HG03457 (cell line): ENCODE measurements around the gene MINDY4.

Source experiments
- ATAC-seq: cut with Tn5 transposase; IDR thresholded peaks from one replicate; pipeline ENCODE4 v1.9.1; 2021; ENCODE audit warnings: moderate number of reproducible peaks; ENCODE audit not compliant: unreplicated experiment

Gene MINDY4

DNA sequence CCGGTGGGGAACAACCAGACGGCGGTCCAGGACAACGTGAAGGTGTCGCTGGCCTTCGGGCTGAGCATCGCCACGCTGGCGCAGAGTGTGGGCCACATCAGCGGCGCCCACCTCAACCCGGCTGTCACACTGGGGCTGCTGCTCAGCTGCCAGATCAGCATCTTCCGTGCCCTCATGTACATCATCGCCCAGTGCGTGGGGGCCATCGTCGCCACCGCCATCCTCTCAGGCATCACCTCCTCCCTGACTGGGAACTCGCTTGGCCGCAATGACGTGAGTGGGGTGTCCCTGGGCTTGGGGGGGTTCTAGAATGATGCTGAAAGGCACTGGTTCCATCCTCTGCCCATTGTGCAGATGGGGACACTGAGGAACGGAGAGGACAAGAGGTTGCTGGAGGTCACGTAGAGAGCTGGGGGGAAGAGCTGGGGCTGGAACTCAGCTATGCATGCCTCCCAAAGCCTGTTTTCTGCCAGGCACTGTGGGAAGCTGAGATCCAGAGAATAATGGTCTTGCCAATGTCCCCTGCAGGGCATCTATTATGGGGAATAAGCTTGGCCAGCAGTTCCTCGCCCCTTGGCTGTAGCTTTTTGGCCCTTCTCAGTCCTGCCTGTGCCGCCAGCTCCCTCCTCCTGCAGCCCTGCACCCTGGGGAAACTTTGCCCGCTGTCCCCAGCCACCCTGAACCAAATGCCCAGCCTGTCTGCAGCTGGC is 141.0 kb downstream of the MINDY4 start:
- no peak for ATAC-seq

DNA sequence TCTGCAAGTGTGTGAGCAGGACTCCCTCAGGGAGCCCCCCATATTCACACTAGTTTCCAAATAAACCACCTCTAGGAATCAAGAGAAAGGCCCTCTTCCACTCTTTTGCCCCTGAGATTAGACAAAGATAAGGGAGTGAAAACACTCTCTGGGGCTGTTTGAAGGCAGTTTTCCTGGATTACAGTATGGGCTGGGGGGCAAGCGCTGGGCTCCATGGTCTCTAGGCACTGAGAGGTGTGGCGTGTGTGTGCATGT is 141.4 kb downstream of the MINDY4 start:
- no peak for ATAC-seq

DNA sequence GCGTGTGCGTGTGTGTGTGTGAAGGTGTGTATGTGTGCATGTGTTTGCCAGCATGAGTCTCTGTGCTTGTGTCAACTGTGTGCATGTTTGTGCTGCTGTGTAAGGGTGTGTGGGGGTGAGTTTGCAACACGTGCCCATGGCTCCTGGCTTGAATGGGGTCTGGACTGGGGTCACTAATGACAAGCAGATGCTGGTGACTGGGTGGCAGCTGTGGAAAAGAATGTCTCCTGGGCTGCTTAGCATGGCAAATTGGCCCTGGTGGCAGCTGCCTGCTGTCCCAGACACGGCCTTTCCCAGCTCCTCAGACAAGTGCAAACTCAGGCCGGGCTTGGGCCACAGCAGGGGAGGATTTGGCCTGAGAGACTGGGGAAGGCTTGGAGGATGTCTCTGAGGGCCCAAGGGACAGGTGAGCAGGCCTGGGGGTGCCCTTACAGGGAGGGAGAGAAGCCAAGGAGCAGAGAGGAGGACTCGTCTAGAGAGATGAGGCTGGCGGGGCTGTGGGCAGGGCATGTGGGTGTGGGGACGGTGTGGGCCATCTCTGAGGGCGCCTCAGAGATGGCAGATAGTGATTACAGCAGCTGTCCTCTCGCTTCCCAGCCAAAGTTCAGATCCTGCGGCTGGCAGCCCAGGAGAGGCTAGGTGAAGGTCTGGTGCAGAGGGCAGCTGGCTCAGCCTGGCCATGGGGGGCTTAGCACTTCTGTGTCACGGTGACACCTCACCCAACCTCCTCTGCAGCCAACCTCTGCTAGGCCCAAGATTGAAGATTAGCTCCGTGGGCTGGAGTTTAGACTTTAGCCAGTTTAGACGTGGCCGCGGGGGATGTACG is 142.0 kb downstream of the MINDY4 start:
- no peak for ATAC-seq

DNA sequence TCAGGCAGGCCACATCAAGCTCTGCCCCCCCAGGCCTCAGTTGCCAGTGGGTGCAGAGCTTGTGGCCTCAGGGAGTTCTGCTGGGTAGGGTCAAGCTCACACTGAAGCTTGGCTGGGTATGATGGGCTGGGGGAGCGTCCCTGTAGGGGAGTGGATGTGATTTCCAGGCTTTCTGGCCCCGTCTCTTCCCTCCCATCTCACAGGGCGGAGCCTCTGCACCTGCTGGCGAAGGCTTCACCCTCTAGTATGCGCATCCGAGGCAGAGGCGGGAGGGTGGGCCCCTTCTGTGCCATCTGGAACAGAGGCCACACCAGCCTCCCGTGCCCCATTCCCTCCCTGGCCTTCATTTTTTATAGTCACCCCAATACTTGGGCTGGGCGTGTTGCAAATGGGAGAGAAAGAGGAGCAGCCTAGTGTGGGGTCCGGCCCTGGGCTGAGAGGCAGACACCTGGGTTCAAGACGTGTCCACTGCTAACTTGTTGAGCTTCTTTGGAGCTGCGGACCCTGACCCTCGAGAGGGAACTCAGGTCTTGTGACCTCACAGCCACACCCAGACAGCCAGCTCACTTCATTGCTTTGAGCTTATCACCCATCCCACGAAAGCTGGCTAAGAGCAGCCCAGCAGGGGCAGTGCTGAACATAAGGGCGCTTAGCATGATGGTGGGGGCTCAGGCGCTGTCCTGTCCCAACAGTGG is 142.8 kb downstream of the MINDY4 start:
- no peak for ATAC-seq

DNA sequence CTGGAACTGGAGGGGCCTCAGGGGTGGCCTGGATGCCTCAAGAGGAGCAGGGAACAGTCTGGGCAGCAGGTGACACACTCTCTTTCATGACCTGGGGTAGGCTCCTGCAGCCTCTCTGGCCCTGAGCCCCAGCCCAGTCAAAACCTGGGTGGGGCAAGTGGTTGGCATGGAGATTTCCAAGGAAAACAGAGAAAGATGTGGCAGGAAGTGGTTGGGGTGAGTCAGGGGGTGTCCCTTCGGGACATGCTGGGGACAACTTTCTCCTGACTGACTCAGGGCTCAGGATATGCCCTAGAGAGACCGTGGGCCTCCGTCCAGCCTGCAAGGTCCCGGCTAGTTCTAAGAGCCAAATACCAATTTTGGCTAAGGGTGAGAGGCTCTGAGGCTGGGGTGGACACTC is 143.4 kb downstream of the MINDY4 start:
- ATAC-seq: no peak

DNA sequence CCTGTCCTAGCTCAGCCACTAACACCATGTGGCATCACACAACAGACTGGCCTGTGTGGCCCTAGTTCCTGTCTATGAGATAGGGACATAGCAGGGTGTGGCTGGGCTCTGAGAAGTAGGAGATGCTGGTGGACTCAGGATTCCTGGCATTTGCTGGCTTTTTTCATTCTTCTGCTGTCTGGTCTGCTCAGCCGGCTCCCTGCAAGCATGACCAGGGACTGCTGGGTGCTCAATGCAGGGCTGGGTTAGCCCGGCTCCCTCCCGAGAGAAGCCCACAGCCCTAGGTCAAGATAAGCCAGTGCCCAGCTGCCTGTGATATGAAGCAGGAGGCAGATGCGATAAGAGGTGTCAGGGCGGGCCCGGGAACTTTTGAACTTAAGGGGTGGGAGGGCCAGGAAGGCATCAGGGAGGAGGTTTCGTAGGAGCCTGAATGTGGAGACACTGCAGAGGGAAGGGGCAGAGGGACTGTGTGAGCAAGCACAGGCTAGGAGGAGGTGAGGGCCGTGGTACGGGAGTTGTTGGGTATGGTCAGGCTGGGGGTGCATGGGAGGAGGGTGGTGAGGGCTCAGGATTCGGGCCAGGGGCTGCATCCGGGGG is 143.9 kb downstream of the MINDY4 start:
- ATAC-seq: no peak

DNA sequence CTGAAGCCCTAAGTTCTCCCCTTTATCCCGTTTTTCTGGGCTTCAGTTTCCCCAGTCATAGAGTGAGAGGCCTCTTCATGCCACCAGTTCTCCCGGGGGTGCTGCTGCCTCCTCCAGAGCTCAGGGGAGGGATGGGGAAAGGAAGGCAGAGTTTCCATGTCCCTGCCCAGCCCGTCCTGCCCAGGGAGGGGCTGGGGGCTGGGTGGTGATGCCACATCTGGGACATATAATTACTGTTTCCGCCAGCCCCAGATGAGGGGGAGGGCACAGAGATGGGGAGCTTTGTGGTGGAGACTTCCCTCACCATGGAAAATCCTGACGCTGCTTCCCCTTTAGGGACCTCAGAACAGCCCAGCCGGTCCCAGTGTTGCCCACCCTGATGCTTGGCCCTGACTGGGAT is 144.5 kb downstream of the MINDY4 start:
- no peak for ATAC-seq

DNA sequence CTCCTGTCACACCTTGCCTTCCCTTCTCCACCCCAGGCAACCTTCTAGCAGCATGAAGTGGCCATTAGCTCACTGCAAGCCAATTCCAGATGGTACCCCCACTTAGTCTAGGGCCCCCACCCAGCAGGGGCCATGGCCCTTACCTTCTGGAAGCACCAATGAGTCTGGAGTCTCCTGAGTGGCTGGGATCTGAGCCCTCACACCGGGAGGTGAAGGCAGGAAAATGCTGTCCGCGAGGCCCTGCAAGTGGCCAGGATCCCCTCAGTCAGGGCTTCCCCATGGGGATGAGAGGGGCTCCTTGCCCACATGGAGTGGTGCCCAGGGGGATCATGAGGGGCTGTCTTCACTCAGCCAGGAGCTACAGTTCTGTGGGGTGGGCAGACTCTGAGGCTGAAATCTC is 145.0 kb downstream of the MINDY4 start:
- ATAC-seq: no peak

DNA sequence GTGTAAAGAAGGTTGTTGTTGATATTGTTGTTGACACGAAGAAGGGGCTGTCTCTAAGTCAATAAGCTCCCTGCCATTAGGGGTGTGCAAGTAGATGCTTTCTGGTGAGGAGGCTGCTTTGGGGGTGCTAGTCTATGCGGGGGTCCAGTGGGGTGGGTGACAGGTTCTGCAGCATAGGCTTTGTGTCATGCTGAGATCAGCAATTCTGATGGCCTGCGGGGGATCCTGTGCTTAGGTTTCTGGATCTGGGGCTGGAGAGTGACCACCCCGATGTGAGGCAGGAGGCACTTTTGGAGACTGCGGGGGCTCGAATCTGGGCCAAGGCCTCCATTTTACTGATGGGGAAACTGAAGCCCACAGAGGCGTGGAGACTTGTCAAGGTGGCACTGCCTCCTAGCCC is 145.6 kb downstream of the MINDY4 start:
- no peak for ATAC-seq

DNA sequence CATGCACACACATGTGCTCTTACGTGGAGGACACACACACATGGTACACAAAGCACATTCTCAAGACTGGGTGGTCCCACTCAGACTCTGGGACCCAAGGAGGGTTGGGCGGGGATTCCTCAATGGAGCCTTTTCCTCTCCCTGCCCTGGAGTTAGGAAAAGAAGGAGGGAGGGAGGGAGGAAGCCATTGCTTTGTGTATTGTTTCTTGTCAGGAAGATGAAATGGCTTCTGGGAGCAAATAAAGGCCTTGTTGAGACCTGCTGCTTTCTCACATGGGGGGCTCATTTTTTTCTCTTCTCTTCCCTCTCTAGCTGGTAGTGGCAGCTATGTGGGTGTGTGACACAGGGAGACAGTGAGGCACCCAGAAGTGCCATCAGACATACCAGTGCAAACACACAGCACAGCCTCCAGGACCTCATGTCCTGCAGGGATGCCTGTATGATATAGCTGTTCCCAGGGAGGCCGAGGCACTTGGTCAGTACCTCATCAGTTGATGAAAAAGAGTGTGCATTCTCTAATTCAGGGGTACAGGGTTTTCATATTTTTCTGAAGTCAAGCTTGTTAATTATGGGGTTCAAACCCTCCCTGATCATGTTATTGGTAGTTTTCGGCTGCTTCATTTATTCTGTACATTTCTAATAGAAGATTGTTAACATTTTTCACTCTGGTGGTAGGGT is 146.1 kb downstream of the MINDY4 start:
- ATAC-seq: no peak

DNA sequence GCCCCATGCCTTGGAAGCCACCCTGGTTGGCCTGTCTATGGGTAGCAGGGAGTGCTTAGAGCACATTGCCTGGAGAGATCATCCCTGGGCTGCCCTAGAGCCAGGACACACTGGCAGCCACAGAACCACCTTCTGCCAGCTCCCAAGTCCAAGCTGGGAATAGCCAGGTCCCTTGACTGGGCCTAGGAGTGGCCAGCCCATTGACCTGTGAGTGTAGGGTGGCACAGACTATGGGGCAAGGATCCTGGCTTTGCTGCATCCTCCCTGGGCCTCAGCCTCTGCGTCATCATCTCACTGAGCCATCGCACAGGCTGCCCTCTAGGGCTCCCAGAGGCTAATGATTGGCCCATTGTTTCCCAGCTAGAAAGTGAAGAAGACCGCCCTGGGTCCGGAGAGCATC is 147.5 kb downstream of the MINDY4 start:
- no peak for ATAC-seq

DNA sequence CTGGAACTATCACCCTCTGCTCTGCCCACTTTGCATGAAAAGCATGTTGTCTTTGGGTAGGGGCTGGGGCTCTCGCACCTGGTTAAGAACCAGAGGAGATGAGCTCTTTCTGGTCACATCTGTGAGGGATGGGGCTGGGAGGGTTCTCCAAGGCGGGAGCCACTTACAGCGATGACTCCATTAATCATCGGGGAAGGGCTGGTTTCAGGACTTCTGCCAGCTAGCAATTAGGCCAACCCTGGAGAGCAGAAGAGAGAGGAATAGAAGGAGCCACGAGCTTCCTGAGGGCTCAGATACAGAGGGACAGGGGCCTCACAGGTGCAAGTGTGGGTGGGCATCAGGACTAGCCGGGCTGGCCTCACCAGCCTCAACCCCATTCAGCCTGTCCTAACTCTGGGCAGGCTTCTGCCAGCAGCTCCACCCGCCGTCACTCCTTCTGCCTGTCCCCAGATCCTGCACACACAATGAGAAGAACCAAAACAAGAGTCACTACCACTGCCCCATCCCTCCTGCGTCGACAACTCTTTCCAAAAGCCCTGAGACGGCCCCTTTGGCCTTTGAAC is 148.9 kb downstream of the MINDY4 start:
- no peak for ATAC-seq

DNA sequence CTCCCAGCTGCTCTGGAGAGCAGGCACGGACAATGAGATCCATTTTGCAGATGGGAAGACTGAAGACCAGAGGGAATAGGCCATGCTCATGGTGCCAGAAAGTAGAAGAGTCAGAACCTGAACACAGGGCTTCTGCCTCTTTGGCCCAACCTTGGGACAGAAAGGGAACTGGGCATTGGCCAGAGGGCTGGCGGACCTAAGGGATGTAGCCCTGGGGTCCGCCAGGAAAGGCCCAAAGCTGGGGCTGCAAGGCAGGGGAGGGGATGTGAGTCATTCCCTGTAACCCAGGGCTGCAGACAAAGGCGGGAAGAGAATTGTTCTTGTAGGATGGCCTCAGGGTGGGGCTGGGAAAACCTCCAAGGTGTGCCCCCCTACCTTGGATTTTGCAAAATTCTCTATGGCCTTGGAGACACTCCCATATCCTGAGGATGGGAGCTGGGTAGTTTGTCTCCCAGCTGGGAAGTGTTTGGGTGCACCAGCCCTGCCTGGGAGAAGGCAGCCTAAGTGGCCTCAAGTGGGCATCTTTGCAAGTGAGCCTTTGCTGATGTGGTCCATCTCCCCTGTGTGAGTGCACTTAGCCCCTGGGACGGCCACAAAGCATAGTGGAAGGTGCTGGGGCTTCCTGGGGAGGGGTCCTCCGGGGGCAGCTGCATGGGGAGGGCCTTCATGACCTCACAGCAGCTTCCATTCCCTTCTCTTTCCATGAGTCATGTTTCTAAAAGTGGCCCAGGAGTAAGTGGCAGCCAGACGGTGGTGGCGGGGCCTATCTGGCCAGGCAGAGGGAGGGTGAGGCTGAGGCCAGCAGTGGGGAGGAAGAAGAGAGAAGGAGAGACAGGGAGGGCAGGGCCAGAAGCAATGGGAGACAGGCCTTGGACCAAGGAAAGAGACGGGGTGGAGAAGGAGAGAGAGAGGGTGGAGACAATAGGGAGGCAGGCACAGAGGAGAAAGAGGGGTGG is 149.6 kb downstream of the MINDY4 start:
- no peak for ATAC-seq

DNA sequence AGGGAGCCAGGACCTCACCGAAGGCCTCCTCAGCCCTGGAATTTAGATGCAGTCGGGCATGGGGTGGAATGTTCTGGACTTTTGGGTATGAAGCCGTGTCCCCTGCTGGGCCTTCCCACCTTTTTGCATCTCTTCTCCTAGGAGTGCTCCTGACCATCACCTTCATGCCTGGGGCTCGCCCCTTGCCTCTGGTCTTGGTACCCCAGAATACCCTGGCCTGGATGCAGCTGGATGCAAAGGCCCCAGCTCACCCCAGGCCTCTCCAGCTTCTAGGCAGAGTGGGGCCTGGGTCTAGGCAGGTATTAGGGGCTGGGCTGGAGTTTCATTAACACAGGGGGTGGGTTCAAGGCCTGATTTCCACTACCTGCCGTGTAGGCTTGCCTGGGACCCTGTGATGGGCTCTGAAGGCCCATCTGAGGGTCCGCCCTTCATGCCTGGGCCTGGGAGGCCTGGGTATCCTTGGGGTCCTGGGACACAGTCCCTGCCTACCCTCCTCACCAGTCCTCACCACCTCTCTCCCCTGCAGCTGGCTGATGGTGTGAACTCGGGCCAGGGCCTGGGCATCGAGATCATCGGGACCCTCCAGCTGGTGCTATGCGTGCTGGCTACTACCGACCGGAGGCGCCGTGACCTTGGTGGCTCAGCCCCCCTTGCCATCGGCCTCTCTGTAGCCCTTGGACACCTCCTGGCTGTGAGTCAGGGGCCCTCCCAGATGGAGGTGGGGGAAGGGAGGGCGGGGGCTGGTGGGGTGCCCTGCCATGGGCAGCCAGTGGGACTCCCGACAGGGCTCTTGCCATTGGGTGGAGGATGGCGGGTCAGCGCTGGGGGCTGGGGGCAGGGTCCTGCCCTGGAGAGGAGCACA is 150.6 kb downstream of the MINDY4 start:
- ATAC-seq: no peak

DNA sequence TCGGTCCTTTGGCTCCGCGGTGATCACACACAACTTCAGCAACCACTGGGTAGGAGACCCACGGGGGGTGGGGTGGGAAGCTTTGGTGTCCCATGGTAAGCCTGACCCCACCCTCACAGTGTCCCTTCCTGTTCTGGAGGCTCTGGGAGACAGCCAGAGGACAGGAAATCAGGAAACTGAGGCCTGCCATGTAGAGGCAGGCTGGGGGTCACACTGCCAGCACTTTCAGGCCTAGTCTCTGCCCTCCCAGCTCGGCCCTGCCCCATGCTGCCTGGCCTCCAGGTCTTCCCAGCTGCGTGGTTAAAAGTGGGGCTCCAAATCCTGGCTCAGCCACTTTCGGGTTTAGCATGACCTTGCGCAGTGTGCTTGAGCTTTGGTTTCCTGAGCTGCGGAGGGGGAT is 151.4 kb downstream of the MINDY4 start:
- no peak for ATAC-seq

DNA sequence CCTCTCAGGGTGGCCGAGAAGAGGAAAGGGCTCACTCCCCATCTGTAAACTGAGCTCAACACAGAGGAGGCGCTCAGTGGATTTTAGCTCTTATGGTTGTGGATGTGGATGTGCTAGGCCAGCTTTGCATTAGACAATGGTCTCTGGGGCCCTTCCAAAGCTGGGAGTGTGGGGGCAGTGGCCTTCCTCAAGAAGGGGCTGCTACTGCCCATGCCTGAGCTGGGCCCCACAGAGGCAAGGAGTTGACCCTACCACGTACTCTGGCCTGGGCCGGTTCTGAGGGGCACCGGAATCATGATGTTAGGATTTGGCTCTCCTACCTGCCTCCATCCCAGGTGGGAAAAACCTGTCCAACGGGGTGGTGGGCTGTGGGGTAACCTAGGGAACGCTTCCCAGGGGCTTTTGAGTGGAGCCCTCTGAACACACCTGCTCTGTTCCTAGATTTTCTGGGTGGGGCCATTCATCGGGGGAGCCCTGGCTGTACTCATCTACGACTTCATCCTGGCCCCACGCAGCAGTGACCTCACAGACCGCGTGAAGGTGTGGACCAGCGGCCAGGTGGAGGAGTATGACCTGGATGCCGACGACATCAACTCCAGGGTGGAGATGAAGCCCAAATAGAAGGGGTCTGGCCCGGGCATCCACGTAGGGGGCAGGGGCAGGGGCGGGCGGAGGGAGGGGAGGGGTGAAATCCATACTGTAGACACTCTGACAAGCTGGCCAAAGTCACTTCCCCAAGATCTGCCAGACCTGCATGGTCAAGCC is 152.0 kb downstream of the MINDY4 start:
- no peak for ATAC-seq

DNA sequence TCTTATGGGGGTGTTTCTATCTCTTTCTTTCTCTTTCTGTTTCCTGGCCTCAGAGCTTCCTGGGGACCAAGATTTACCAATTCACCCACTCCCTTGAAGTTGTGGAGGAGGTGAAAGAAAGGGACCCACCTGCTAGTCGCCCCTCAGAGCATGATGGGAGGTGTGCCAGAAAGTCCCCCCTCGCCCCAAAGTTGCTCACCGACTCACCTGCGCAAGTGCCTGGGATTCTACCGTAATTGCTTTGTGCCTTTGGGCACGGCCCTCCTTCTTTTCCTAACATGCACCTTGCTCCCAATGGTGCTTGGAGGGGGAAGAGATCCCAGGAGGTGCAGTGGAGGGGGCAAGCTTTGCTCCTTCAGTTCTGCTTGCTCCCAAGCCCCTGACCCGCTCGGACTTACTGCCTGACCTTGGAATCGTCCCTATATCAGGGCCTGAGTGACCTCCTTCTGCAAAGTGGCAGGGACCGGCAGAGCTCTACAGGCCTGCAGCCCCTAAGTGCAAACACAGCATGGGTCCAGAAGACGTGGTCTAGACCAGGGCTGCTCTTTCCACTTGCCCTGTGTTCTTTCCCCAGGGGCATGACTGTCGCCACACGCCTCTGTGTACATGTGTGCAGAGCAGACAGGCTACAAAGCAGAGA is 152.7 kb downstream of the MINDY4 start:
- ATAC-seq: no peak

DNA sequence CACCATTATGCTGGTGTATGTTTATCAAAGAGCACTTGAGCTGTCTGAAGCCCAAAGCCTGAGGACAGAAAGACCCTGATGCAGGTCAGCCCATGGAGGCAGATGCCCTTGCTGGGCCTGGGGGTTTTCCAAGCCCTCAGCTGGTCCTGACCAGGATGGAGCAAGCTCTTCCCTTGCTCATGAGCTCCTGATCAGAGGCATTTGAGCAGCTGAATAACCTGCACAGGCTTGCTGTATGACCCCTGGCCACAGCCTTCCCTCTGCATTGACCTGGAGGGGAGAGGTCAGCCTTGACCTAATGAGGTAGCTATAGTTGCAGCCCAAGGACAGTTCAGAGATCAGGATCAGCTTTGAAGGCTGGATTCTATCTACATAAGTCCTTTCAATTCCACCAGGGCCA is 153.4 kb downstream of the MINDY4 start:
- ATAC-seq: no peak
